ENCODE measurements around the gene PDGFA. TPM values are rescaled to one million over a fixed set of nuclear protein-coding genes. Genes with fewer than 3 reads are reported as not detected.

Gene PDGFA
- total RNA-seq, 1 donor from 2014 or later, result 65.6 TPM

- no peak for DNase-seq (ENCODE audit: low read depth)
- H3K4me3 ChIP-seq (ENCODE audit: low read depth, low read length), result no peak overlapping the region
- no peaks in the 10 kb centered on the region for H3K36me3 ChIP-seq (ENCODE audit: control insufficient read depth, insufficient read depth, low read length)
- TF ChIP-seq CTCF (IDR thresholded peaks at IDR 0.05; ENCODE audit: insufficient read depth, low read length, poor library complexity, severe bottlenecking), result no peak
- peaks cover 3% of the 10 kb centered on the region for H3K27me3 ChIP-seq (ENCODE audit: control insufficient read depth, insufficient read depth, low read length)
Observed at GRCh38 chr7:534075-534474, 14.4 kb upstream of the PDGFA start.

GRCh38 chr7:533266-533665 is 13.6 kb upstream of the PDGFA start:
- peaks cover 3% of the 10 kb centered on the region for H3K27me3 ChIP-seq (ENCODE audit: control insufficient read depth, insufficient read depth, low read length)
- H3K36me3 ChIP-seq (ENCODE audit: control insufficient read depth, insufficient read depth, low read length), result no peaks in the 10 kb centered on the region
- TF ChIP-seq CTCF (IDR thresholded peaks at IDR 0.05; ENCODE audit: insufficient read depth, low read length, poor library complexity, severe bottlenecking), result no peak
- H3K4me3 ChIP-seq (ENCODE audit: low read depth, low read length), result no peak overlapping the region
- DNase-seq (ENCODE audit: low read depth), result no peak

GRCh38 chr7:532379-533143 is 12.9 kb upstream of the PDGFA start:
- Histone ChIP-seq H3K4me3 (ENCODE audit: low read depth, low read length) (no peak overlapping the region), H3K36me3 (ENCODE audit: control insufficient read depth, insufficient read depth, low read length) (no peaks in the 10 kb centered on the region), H3K27me3 (ENCODE audit: control insufficient read depth, insufficient read depth, low read length) (peaks cover 3% of the 10 kb centered on the region)
- no peak for DNase-seq (ENCODE audit: low read depth)
- TF ChIP-seq CTCF (IDR thresholded peaks at IDR 0.05; ENCODE audit: insufficient read depth, low read length, poor library complexity, severe bottlenecking), result no peak

GRCh38 chr7:531777-532176 is 12.1 kb upstream of the PDGFA start:
- H3K27me3 ChIP-seq (ENCODE audit: control insufficient read depth, insufficient read depth, low read length), result peaks cover 3% of the 10 kb centered on the region
- H3K36me3 ChIP-seq (ENCODE audit: control insufficient read depth, insufficient read depth, low read length), result no peaks in the 10 kb centered on the region
- DNase-seq (ENCODE audit: low read depth), result no peak
- no peak for TF ChIP-seq CTCF (IDR thresholded peaks at IDR 0.05; ENCODE audit: insufficient read depth, low read length, poor library complexity, severe bottlenecking)
- H3K4me3 ChIP-seq (ENCODE audit: low read depth, low read length), result no peak overlapping the region

GRCh38 chr7:528451-528850 is 8.8 kb upstream of the PDGFA start:
- H3K4me3 ChIP-seq (ENCODE audit: low read depth, low read length), result no peak overlapping the region
- H3K36me3 ChIP-seq (ENCODE audit: control insufficient read depth, insufficient read depth, low read length), result no peaks in the 10 kb centered on the region
- peaks cover 4% of the 10 kb centered on the region for H3K27me3 ChIP-seq (ENCODE audit: control insufficient read depth, insufficient read depth, low read length)
- no peak for DNase-seq (ENCODE audit: low read depth)
- TF ChIP-seq CTCF (IDR thresholded peaks at IDR 0.05; ENCODE audit: insufficient read depth, low read length, poor library complexity, severe bottlenecking), result no peak

- peaks cover 9% of the 10 kb centered on the region for H3K27me3 ChIP-seq (ENCODE audit: control insufficient read depth, insufficient read depth, low read length)
- H3K4me3 ChIP-seq (ENCODE audit: low read depth, low read length), result no peak overlapping the region
- DNase-seq (ENCODE audit: low read depth), result no peak
- no peak for TF ChIP-seq CTCF (IDR thresholded peaks at IDR 0.05; ENCODE audit: insufficient read depth, low read length, poor library complexity, severe bottlenecking)
- H3K36me3 ChIP-seq (ENCODE audit: control insufficient read depth, insufficient read depth, low read length), result no peaks in the 10 kb centered on the region
Observed at GRCh38 chr7:527723-528122, 8.1 kb upstream of the PDGFA start.
